RKO (cell line): ENCODE measurements around the gene EVI2B.
A peak's percentile ranks its signal among the peaks of the same experiment; 100 is the strongest.
"Not testable (repeated sequence)": the region's sequence is repeated elsewhere in the genome, so short reads cannot be mapped to it uniquely, and the experiment has no call there.

ENCODE experiments used
- DNase-seq: peaks from one replicate; pipeline ENCODE4 v3.0.0-alpha.2; 2016; ENCODE audit warnings: low spot score

EVI2B gene

GRCh38 chr17:31310886-31311285 lies 3.0 kb downstream of the EVI2B start:
- DNase-seq, result no peak

DNA sequence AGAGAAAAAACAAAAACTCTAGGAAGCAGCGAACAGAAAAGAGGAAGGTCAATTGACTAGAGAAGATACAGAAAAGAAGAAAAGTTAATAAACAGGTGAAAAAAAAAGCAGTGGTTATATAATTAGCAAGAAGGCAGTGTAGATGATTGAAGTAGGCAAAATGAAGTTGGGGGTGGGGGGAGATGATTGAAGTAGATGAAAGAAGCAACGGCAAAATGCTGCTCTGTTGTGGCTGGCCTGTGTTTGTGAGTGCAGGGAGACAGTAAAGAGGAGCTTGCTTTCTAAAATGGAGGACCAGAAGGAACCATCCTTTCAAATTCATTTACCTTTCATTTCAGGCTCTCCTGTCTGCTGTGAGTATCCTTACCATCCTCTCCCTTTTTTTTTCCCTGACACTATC lies 3.6 kb downstream of the EVI2B start:
- DNase-seq, result no peak

- DNase-seq, result no peak
Measured at GRCh38 chr17:31309556-31309955, 4.3 kb downstream of the EVI2B start.

- no peak for DNase-seq
Measured at GRCh38 chr17:31308372-31309334, 5.2 kb downstream of the EVI2B start.

DNA sequence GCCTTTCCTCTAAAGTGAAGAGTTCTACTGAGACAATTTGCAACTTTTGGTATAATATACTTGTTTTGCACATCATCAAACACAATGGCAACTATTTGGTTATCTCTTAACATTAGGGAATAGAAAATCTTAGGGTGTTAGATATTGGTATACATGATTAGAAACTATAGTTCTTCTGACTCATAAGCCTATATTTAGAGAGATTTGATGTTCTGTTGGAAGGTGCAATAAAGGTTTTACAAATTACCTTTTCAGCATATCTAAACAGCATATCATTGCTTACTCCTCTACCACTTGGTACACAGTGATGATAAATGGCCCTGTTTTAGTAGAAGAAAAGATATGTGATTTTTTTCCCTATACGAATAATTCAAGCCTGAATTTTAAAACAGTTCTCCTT lies 6.2 kb downstream of the EVI2B start:
- no peak for DNase-seq

DNA sequence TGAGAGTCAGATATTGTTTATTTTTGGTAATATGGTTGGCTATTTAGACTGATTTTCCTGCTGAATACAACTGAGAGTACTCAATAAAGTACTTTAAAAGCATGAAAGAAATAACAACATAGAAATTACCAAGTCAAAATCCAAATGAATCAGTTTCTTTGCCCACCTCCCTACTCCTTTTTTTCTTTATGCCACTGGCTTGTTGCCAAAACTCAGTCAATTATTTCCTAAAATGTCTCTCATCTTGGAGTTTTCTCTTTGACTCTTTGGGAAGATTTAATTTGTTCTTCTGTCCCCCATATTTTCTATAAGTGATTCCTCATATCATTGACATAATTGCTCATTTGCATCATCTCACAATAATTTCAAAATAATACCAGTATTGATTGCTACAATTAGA lies 14.2 kb downstream of the EVI2B start:
- no peak for DNase-seq

DNA sequence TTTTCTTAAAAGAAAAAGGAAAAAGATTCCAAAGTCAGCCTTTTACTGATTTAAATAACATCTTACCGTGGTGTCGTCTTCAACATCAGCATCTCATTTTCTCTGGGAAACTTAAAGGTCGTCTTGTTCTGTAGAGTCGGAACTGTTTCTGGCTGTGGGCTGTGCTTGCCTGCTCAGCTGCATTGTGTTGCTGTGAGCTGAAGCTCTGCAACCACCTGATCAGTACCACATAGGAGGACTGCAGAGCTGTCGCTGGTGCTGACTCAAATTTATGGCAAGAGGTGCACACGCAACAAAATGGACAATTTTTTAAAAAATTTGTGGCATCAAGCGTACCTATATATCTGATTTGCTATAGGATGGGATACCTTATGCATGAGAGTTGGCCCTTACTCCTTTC lies 16.8 kb downstream of the EVI2B start, which contains the start of gene OMG:
OMG (minus strand) TSS at position 150 of the 400 bp plus-strand sequence. CDS start 908 bp downstream, outside the sequence.
- no peak for DNase-seq

DNA sequence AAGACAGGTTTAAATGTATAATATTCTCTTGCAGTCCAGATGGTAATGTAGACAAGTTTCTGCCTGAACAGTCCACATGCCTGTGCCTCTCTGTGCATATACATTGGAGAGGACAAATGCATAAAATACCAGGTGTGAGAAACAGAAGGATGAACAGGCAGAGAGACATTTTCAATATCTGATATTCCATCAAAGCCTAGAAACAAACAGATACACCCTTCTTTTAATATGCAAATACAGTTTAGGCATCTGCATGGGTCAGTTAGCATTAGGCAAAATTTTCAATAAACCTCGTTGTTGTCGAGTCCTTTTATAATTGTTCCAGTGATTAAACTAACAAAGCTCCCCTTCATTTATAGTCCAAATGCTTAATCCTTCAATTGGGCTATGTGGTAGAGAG lies 17.7 kb downstream of the EVI2B start:
- no peak for DNase-seq

- no peak for DNase-seq
Measured at GRCh38 chr17:31295489-31295871, 18.4 kb downstream of the EVI2B start.

DNA sequence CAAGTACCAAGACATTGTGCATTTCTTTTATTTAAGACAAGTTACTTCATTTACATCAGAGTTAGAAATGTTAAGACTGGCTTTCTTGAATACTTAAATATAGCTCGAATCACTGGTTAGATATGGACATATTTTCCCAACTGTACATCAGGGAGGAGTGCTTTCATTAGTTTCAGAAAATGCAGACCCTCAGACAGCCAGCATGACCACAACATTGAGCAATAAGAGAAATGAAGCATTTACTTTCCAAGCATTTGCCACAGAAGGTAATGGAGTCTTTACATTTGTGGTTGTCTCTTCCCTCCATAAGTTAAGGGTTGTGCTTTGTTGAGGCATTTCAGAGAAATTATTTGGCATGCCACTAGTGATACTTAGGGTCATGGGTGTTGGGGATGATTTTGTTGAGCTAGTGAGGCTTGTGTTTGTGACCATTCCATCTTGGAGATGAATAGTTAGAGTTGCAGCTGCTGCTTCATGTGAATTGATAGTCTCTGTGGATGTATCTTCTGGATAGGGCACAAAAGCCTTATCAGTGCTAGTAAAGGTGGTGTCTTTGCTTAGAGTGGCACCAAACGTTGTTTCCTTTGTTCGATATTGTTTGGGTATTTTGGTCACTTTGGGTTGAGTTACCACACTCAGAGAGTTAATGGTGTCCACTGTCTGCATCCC lies 18.9 kb downstream of the EVI2B start:
- no peak for DNase-seq

DNA sequence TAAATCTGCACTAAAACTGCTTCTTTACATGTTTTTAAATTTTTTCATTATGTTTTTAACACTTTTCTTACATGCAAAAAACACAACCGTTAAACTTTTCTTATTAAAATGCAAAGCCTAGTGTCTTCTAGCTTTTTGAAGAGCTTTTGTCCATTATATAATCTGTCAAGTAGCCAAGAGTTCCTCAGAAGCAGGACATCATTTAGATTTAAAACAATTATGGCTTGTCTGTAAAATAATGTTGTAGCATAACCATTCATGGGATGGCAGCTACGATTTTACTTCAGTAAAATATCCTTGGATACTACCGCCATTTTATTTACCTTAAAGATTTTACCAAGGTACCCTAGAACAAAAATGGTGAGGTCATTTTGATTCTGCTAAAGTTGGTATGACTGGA lies 19.6 kb downstream of the EVI2B start:
- DNase-seq, result no peak

GRCh38 chr17:31293581-31293980 lies 20.3 kb downstream of the EVI2B start:
- DNase-seq, result no peak

GRCh38 chr17:31291820-31292219 lies 22.0 kb downstream of the EVI2B start:
- no peak for DNase-seq

GRCh38 chr17:31289790-31290189 lies 24.1 kb downstream of the EVI2B start:
- DNase-seq, result no peak

- not testable (repeated sequence) for DNase-seq
Measured at GRCh38 chr17:31287932-31288331, 25.9 kb downstream of the EVI2B start.

DNA sequence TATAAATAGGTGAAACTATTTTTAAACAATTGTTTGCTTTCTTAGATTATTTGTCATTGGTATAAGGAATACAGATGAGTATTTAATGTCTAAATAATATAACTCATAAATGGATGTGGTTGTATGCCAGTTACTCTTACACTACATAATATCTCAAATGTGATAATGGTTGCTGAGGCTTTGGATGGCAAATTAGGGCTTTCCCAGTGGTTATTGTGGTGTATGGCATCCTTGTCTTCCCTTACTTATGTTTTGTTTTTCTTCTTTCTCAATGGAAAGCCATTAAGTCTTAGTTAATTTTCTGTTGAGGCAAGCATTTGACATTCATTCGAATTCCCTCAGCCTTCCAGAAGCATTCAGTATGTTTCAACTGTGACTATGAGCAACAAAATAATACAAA lies 27.3 kb downstream of the EVI2B start:
- peak; percentile 14 for DNase-seq

- DNase-seq, result no peak
Measured at GRCh38 chr17:31283841-31284240, 30.0 kb downstream of the EVI2B start.

DNA sequence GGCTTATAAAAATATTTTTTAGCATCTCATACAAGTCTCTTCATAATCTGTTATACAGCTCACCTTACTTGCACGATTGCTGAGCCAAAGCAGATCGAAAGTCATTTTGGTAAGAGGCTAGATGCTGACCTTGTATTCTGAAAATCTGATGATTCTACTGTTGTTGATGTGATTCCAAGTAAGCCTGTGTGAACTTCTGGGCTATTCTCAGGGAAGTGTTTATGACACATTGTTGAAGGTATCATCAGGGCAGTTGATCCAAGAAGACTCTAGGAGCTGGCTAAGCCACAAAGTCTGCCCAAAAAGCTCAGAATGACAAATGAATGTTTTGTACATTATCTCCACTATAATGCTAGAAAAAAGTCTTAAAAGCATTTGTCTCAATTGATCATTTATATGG lies 32.8 kb downstream of the EVI2B start:
- DNase-seq, result no peak

DNA sequence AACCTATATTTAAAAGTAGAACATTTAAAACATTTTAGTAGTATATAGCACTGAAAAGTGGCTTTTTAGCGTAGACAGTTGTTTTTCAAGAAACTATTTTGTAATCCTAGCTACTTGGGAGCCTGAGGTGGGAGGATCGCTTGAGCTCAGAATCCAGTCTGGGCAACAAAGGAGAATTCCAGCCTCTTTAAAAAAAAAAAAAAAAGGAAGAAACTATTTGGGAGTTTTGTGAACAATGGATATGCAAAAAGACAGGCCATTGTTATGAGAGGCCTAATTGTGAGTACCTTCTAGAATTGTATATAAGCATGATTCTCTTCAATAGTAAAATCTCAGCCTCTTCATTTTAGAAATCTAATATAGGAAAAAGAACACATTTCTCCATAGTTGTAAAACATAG lies 34.5 kb downstream of the EVI2B start:
- no peak for DNase-seq

- DNase-seq, result peak; percentile 41
Measured at GRCh38 chr17:31275116-31275515, 38.7 kb downstream of the EVI2B start.

- DNase-seq, result no peak
Measured at GRCh38 chr17:31274252-31274651, 39.6 kb downstream of the EVI2B start.

DNA sequence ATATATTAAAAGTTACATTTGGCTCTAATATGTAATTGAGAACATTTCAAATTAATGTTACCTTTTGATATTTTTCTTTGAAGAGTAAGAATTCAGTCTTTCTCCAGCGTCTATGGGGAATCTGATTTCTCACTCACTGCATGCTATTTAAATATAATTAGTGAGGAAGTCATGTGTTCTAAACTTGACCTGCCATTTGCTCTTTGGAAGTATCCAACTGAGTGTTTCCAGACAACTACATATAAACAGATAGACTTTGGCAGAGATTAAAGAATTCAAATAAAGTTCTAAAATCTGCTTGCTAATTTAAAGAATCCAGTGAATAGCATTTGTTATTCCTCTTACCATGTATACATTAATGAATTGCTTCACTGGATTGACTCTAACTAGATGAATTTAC lies 40.3 kb downstream of the EVI2B start:
- DNase-seq, result no peak

GRCh38 chr17:31272803-31273202 lies 41.1 kb downstream of the EVI2B start:
- no peak for DNase-seq
